NB4 (cell line): Measurements from ENCODE around the gene CALY.

Experiments used
- DNase-seq: peaks from one replicate; pipeline ENCODE4 v3.0.0; 2010; ENCODE audit warnings: low read depth
- H3K4me3 ChIP-seq: one replicate; pipeline ENCODE4 v1.5.1; 2011; ENCODE audit warnings: mild to moderate bottlenecking, low read depth, low read length, moderate library complexity
- MYC ChIP-seq: IDR thresholded peaks from 2 replicates; pipeline ENCODE4 v1.6.1; 2011; ENCODE audit warnings: low read depth, low read length
- POLR2A ChIP-seq: IDR thresholded peaks from 2 replicates; pipeline ENCODE4 v1.6.1; 2011; ENCODE audit warnings: mild to moderate bottlenecking; ENCODE audit not compliant: insufficient read length; ENCODE audit errors: extremely low read depth
- TF ChIP-seq, protein P1 (sequence below): IDR thresholded peaks from 2 replicates; pipeline ENCODE4 v1.6.1; 2011; ENCODE audit warnings: low read depth, low read length
- TF ChIP-seq, protein P2 (sequence below): IDR thresholded peaks from one replicate; pipeline ENCODE4 v1.5.1; 2012; ENCODE audit warnings: low read depth, low read length

CALY gene

DNA sequence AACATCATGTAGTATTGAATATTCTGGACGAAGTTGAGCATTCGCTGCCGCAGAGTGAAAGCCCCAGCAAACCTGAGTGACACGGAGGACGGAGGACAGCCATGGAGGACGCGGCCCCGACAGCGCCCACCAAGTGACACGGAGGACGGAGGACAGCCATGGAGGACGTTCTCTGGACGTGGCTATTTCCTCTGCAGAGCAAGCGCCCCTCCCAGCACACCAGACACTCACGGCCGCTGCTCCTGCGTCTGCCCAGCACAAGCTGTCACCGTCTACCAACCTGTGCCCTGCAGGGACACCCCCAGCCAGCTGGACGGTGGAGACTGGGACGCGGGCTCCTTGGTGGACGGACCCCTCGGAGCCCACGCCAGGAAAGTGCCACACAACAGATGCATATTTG is 52.8 kb downstream of the CALY start:
- H3K4me3 ChIP-seq: no peak overlapping the region
- TF ChIP-seq, protein P1, sequence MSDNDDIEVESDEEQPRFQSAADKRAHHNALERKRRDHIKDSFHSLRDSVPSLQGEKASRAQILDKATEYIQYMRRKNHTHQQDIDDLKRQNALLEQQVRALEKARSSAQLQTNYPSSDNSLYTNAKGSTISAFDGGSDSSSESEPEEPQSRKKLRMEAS: no peak
- TF ChIP-seq, protein P2, sequence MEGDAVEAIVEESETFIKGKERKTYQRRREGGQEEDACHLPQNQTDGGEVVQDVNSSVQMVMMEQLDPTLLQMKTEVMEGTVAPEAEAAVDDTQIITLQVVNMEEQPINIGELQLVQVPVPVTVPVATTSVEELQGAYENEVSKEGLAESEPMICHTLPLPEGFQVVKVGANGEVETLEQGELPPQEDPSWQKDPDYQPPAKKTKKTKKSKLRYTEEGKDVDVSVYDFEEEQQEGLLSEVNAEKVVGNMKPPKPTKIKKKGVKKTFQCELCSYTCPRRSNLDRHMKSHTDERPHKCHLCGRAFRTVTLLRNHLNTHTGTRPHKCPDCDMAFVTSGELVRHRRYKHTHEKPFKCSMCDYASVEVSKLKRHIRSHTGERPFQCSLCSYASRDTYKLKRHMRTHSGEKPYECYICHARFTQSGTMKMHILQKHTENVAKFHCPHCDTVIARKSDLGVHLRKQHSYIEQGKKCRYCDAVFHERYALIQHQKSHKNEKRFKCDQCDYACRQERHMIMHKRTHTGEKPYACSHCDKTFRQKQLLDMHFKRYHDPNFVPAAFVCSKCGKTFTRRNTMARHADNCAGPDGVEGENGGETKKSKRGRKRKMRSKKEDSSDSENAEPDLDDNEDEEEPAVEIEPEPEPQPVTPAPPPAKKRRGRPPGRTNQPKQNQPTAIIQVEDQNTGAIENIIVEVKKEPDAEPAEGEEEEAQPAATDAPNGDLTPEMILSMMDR: no peak
- TF ChIP-seq POLR2A (no peak), MYC (no peak)

DNA sequence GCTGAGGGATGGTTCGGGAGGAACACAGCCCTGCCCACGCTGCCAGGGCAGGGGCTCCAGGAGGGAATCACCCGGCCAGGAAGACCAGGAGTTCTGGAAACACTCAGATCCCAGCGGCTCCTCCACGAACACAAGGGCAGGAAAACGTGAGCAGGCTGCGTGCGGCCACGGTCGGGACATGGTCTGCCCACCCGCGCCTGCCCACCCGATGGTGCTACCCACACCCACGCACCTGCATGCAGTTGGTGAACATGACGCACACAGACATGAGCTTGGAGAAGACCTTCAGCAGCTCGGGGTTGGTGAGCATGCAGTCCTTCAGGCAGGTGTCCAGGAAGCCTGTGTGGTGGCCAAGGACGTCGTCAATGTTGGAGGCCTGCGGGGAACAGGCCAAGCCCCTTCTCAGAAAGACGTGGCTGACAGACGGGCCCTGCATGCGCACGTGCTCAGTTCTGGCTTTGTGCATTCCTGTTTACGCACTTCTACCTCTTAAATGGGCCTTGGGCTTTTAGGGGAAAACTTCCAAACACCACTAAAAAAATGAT is 53.8 kb downstream of the CALY start:
- no peak for DNase-seq
- TF ChIP-seq POLR2A (no peak), MYC (no peak)
- TF ChIP-seq, protein P1: no peak

More for the DNA sequence above, 52.8 kb downstream of the CALY start:
- DNase-seq: no peak

DNA sequence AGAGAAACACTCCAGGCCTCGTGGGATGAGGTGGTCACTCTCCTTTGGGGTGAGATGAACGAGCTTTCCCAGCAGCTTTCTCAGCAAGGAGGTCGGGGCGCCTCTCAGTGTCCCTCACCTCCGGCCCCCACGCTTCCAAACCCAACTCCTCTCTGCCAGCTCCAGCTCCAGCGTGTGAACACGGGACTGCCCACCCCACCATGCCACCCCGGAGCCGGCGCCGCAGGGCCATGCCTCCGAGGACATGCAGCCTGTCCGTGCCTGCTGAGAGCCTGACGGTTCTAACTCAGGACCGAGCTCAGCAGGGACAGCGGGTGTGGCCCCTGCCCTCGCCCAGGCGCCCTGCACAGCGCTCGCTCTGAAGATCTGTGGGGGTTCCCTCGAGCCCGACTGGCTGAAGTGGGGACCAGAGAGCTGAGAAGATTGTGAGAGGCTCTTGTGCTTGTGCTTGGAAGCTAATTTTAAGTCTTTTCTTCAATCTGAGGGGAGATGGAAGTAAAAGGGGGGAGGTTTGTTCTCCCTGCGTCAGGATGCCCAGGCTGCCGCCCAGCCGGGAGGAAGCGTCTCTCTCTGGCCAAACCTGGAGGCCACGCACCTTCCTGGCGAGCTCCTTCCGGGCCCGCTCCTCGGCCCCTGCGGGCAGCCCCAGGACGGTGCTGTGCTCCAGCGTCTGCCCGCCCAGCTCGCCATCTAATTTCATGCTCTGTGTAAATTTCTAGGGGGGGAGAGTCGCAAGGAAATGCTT is 54.9 kb downstream of the CALY start:
- TF ChIP-seq, protein P2: no peak
- TF ChIP-seq, protein P1: no peak
- TF ChIP-seq POLR2A: no peak
- no peak for TF ChIP-seq MYC
- no peak overlapping the region for H3K4me3 ChIP-seq
- DNase-seq: no peak

More for the DNA sequence above, 53.8 kb downstream of the CALY start:
- no peak overlapping the region for H3K4me3 ChIP-seq

DNA sequence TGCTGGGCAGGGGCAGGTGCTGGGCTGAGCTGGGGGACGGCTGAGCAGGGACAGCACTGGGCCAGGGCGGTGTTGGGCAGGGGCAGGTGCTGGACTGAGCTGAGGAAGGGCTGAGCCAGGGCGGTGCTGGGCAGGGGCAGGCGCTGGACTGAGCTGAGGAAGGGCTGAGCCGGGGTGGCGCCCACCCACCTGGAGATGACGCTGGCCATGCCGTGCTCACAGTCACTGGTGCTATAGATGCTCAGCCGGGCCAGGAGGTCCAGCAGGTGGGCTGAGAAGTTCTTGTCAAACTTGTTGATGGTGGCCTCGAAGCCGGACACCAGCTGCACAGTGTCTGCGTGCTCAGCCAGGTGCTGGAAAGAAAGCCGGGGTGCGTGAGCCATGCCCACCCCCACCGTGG is 55.6 kb downstream of the CALY start:
- TF ChIP-seq, protein P2: no peak
- TF ChIP-seq MYC: no peak
- TF ChIP-seq, protein P1: no peak
- TF ChIP-seq POLR2A: no peak

DNA sequence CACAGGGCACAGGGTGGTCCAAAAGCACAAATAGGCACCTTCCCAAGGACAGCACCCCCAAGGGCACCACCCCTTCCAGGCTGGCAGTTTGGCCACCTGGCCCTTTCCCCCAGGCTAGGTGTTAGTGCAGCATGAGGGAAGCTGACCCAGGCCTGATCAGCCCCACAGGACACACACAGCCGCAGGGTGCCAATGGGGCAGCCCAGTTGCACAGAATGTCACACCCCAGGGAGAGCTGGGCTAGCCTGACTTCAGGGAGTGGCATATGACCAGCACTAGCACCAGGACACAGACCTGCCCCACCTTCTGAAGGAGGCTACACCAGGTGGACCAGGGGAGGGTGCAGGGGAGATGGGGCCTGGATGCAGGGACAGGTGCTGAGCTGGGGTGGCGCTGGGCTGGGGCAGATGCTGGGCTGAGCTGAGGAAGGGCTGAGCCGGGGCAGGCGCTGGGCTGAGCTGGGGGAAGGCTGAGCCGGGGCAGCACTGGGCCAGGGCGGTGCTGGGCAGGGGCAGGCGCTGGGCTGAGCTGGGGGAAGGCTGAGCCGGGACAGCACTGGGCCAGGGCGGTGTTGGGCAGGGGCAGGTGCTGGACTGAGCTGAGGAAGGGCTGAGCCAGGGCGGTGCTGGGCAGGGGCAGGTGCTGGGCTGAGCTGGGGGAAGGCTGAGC is 56.2 kb downstream of the CALY start:
- no peak overlapping the region for H3K4me3 ChIP-seq
- TF ChIP-seq, protein P1: no peak
- no peak for TF ChIP-seq POLR2A
- no peak for TF ChIP-seq MYC
- TF ChIP-seq, protein P2: no peak
- no peak for DNase-seq

More for the DNA sequence above, 55.6 kb downstream of the CALY start:
- DNase-seq: no peak
- no peak overlapping the region for H3K4me3 ChIP-seq
